NCI-H82 treated with DMSO at 0.1 percent for 48 hours (cell line): ENCODE measurements around the gene SCD5.

Experiments used
- DNase-seq: peaks from one replicate; lab custom pipeline; 2025; ENCODE audit not compliant: unreplicated experiment; lab: John Stamatoyannopoulos, UW

The SCD5 gene

GRCh38 chr4:82644734-82645126 is 153.9 kb downstream of the SCD5 start:
- no peak for DNase-seq

- no peak for DNase-seq
Observed at GRCh38 chr4:82643994-82644733, 154.4 kb downstream of the SCD5 start.

- no peak for DNase-seq
Observed at GRCh38 chr4:82642331-82642730, 156.3 kb downstream of the SCD5 start.

GRCh38 chr4:82640540-82640939 is 158.1 kb downstream of the SCD5 start:
- DNase-seq, result no peak

GRCh38 chr4:82639971-82640370 is 158.6 kb downstream of the SCD5 start:
- no peak for DNase-seq

- no peak for DNase-seq
Observed at GRCh38 chr4:82638479-82638878, 160.1 kb downstream of the SCD5 start.

- DNase-seq, result no peak
Observed at GRCh38 chr4:82630079-82630478, 168.5 kb downstream of the SCD5 start.

- DNase-seq, result no peak
Observed at GRCh38 chr4:82629238-82630000, 169.2 kb downstream of the SCD5 start.

- no peak for DNase-seq
Observed at GRCh38 chr4:82626251-82626868, 172.2 kb downstream of the SCD5 start.

GRCh38 chr4:82624819-82625218 is 173.8 kb downstream of the SCD5 start:
- DNase-seq, result no peak

- no peak for DNase-seq
Observed at GRCh38 chr4:82623121-82623683, 175.4 kb downstream of the SCD5 start.

GRCh38 chr4:82621251-82621650 is 177.3 kb downstream of the SCD5 start:
- peak; percentile 82 for DNase-seq

- DNase-seq, result no peak
Observed at GRCh38 chr4:82620126-82620735, 178.4 kb downstream of the SCD5 start.

GRCh38 chr4:82618103-82618720 is 180.4 kb downstream of the SCD5 start:
- no peak for DNase-seq

- DNase-seq, result no peak
Observed at GRCh38 chr4:82614838-82615449, 183.7 kb downstream of the SCD5 start.

GRCh38 chr4:82613121-82613520 is 185.5 kb downstream of the SCD5 start:
- DNase-seq, result no peak

- DNase-seq, result no peak
Observed at GRCh38 chr4:82611982-82612381, 186.6 kb downstream of the SCD5 start.

- DNase-seq, result no peak
Observed at GRCh38 chr4:82611527-82611926, 187.1 kb downstream of the SCD5 start.

GRCh38 chr4:82610041-82610440 is 188.6 kb downstream of the SCD5 start:
- DNase-seq, result no peak

- DNase-seq, result no peak
Observed at GRCh38 chr4:82606622-82607021, 192.0 kb downstream of the SCD5 start.
